Measurements from ENCODE around the gene PTPN9. TPM values are rescaled to one million over a fixed set of nuclear protein-coding genes. Genes with fewer than 3 reads are reported as not detected.

Gene PTPN9
- total and polyA plus RNA-seq, 2 of the 13 experiments (the other 11 are each of a cell fraction or from before 2014, with no cell fraction given) = 16.6 to 19.9 TPM

DNA sequence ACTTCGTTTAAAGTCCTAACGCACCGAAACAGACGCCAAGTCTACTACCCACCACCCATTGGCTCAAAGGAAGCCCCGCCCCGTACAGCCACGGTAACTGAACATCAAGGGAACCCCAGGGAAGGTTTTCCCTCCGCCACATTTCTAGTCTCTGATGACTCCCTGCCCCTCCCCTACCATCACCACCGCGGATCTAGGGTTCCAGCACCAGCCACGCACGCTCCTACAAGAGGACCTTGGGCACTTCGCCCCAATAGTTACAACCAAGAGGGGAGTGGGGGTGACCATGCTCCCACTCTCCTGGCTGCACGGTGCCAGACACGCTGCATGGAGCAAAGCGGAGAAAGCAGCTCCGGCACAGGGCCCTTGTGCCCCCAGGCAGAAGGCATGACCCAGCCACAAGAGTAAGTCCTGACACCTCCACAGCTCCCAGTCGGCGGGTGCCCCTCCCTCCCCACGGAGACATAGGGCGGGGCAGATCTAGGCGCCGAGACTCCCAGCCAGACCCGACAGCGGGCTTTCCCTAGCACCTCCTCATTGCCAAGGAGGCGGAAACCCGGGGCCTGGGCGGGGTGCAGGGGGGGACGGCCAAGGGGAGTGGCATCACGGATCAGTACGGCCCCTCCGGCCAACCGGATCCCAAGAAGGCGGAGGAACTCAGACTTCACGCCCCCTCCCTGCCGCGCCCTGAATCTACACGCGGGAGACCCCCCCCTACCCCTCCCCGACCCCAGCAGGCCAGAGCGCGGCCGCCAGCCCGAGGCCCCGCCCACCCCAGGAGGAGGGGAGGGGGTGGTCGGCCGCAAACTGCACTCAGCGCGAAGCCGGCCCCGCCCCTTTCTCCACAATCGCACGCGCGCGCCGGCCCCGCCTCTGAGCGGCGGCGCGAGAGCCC is 128.6 kb downstream of the PTPN9 start (continued):
- TF ChIP-seq THAP7 (CRISPR knock-in tag; IDR thresholded peaks at IDR 0.05) (peak; percentile 63; the same call in 1 of the 2 replicates), ZBTB7B (CRISPR knock-in tag; IDR thresholded peaks at IDR 0.05) (no peak), ZNF441 (CRISPR knock-in tag; IDR thresholded peaks at IDR 0.05; ENCODE audit: borderline replicate concordance) (peak; percentile 37; the same call in 1 of the 2 replicates), ZSCAN5A (CRISPR knock-in tag; IDR thresholded peaks at IDR 0.05; ENCODE audit: borderline replicate concordance) (0 out of 2 replicates have a peak, but pooled peaks have one; percentile 21), MXD1 (CRISPR knock-in tag; IDR thresholded peaks at IDR 0.05) (peak; percentile 49; the same call in 1 of the 2 replicates), ZNF558 (CRISPR knock-in tag; IDR thresholded peaks at IDR 0.05; ENCODE audit: borderline replicate concordance) (0 out of 2 replicates have a peak, but pooled peaks have one; percentile 69), CEBPB (IDR thresholded peaks at IDR 0.05; ENCODE audit: borderline replicate concordance, low read depth, low read length) (no peak), ARNT2 (CRISPR knock-in tag; IDR thresholded peaks at IDR 0.05; ENCODE audit: low read depth) (peak; percentile 61), ZNF121 (CRISPR knock-in tag; IDR thresholded peaks at IDR 0.05) (no peak), IRF9 (CRISPR knock-in tag; IDR thresholded peaks at IDR 0.05; ENCODE audit: borderline replicate concordance) (0 out of 2 replicates have a peak, but pooled peaks have one; percentile 57), ZNF329 (CRISPR knock-in tag; IDR thresholded peaks at IDR 0.05; ENCODE audit: low read depth) (no peak)
- TF ChIP-seq, protein P1, sequence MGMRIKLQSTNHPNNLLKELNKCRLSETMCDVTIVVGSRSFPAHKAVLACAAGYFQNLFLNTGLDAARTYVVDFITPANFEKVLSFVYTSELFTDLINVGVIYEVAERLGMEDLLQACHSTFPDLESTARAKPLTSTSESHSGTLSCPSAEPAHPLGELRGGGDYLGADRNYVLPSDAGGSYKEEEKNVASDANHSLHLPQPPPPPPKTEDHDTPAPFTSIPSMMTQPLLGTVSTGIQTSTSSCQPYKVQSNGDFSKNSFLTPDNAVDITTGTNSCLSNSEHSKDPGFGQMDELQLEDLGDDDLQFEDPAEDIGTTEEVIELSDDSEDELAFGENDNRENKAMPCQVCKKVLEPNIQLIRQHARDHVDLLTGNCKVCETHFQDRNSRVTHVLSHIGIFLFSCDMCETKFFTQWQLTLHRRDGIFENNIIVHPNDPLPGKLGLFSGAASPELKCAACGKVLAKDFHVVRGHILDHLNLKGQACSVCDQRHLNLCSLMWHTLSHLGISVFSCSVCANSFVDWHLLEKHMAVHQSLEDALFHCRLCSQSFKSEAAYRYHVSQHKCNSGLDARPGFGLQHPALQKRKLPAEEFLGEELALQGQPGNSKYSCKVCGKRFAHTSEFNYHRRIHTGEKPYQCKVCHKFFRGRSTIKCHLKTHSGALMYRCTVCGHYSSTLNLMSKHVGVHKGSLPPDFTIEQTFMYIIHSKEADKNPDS (CRISPR knock-in tag; IDR thresholded peaks at IDR 0.05) = no peak
- TF ChIP-seq, protein P2, sequence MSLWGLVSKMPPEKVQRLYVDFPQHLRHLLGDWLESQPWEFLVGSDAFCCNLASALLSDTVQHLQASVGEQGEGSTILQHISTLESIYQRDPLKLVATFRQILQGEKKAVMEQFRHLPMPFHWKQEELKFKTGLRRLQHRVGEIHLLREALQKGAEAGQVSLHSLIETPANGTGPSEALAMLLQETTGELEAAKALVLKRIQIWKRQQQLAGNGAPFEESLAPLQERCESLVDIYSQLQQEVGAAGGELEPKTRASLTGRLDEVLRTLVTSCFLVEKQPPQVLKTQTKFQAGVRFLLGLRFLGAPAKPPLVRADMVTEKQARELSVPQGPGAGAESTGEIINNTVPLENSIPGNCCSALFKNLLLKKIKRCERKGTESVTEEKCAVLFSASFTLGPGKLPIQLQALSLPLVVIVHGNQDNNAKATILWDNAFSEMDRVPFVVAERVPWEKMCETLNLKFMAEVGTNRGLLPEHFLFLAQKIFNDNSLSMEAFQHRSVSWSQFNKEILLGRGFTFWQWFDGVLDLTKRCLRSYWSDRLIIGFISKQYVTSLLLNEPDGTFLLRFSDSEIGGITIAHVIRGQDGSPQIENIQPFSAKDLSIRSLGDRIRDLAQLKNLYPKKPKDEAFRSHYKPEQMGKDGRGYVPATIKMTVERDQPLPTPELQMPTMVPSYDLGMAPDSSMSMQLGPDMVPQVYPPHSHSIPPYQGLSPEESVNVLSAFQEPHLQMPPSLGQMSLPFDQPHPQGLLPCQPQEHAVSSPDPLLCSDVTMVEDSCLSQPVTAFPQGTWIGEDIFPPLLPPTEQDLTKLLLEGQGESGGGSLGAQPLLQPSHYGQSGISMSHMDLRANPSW (CRISPR knock-in tag; IDR thresholded peaks at IDR 0.05; ENCODE audit: borderline replicate concordance) = peak; percentile 74; the same call in 1 of the 2 replicates
- TF ChIP-seq, protein P3, sequence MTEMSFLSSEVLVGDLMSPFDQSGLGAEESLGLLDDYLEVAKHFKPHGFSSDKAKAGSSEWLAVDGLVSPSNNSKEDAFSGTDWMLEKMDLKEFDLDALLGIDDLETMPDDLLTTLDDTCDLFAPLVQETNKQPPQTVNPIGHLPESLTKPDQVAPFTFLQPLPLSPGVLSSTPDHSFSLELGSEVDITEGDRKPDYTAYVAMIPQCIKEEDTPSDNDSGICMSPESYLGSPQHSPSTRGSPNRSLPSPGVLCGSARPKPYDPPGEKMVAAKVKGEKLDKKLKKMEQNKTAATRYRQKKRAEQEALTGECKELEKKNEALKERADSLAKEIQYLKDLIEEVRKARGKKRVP (CRISPR knock-in tag; IDR thresholded peaks at IDR 0.05) = 0 out of 4 replicates have a peak, but pooled peaks of 1 of the 2 experiments have one; percentile 14

All from HepG2 (cell line).